Right lung (tissue), 5 donors: ENCODE data around the gene CRBN. TPM values are rescaled to one million over a fixed set of nuclear protein-coding genes. Genes with fewer than 3 reads are reported as not detected.
A peak's percentile ranks its signal among the peaks of the same experiment; 100 is the strongest.

ENCODE experiments used
- DNase-seq, 2 donors: peaks; one replicate each; pipeline ENCODE4 v3.0.0-alpha.2; 2013
- polyA plus RNA-seq, 5 donors: library from polyadenylated mRNA; unstranded; fragments of 120-200 nt; gene quantifications; one replicate each; pipeline versions ENCODE4 v1.2.1 to v1.2.3, GENCODE V29; 2013; ENCODE audit warnings: inconsistent platforms in 1 of 5, low replicate concordance in 1 of 5; ENCODE audit not compliant: insufficient read length in 5 of 5, insufficient read depth in 1 of 5

CRBN gene
- polyA plus RNA-seq, 5 donors: 47.0 to 82.0 (median 76.4) TPM

DNA sequence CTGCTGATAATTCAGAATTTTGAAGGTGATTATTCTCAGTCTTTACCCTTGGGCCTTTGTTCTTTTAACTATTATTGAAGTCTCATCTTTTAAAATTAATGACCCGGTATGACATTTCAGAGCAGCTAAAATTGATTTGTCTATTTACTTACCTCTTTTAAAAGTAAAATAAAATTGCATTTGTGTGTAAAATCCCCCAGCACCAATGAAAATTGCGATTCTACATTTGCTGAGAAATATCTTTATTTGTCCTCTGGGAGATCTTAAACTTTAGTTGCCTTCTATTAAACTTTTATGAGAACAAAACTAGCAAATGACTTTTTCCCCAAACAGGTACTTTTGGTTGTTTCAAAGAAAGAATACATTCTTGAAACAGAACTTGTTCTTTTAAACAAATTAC lies 61.8 kb downstream of the CRBN start:
- DNase-seq: no peak

- no peak for DNase-seq
These were observed 66.3 kb downstream of the CRBN start for GRCh38 chr3:3113042-3113709.

DNA sequence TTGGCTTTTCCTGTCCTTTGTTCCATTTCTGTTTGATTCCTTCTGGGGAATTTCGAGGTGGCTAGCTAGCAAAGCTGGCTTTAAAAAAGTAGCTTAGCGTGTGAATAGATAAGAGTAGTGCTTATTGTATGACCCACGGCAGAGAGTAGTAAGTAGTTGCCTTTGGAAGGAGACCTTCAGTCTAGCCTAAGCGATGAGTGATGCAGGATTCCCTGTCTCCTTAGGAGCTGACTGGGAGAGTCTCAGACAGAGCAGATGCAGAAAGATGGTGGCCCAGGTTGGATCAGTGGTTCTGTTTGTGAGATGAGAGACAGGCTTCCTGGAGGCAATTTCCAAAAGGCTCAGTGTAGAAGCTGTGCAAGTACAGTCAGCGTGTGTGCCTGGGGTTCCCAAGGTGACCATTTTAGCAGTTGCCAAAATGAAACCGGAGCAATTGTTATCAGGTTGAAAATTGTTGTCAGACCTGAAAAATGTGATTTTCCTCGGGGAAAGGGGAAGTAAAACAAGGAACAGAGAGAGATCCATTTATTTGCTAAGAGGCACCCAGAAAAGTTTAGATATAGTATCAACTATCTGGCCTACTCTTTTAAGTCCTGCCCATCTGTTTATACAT lies 68.6 kb downstream of the CRBN start:
- no peak for DNase-seq

- DNase-seq: peak; percentile 56 to 68
These were observed 69.2 kb downstream of the CRBN start, which contains the start of gene IL5RA for GRCh38 chr3:3110299-3110630. Gene IL5RA (minus strand): TSS chr3:3110374. CDS start chr3:3104984, 5,390 bp downstream.

DNA sequence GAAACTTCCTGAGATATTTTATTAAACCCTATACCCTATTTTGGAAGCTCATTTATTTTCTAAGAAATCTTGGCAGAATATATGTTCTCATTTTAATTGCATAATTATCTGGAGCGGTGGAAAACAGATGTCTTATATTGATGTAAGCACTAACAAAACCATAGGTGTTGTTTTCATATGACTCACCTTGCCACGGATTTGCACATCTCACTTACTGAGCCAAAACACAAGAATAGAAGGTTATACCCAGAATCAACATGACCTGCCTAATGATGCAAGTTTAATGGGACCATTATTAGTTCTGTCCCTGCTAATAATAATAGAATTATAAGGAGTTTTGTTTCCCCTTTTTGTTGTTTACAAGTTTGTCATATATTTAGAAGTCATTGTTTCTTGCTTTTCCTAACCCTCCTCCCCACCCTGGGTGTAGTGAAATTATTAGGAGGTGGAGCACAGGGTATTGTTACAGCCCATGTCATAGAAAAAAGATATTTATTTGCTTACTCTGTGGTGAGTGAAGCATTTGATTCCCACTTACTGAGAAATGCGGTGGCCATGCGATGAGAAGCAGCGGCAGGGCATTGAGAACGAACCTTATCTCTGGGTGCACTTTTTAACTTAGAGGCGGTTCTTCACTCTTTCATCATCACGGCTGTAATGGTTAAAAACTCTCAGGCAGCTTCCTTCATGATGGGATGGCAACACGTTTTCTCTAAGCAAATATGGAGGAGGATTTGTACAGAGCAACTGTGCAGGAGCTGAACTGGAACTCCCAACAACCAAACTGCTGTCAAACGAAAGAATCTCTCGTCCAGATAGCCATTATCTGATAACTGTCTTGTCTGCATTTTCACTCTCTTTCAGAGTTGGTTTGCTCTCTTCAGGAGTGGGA lies 69.8 kb downstream of the CRBN start:
- no peak for DNase-seq

GRCh38 chr3:3107858-3108257 lies 71.6 kb downstream of the CRBN start:
- no peak for DNase-seq

DNA sequence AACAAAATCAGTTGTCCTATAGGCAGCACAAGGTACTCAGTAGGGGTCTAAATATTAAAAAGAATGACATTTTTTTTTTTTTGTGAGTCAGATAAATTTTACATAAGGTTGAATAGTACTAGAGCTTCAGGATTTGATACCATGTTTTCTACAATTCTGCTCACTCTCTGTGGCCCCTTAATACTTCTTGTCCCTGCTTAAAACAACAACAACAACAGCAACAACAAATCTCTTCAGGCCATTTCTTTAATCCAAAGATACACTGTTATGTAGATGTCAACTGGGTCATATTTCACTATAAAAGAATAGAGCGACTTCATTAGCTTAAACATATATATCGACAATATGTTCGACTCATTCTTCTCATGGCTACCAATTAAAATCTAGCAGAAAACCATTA lies 72.3 kb downstream of the CRBN start:
- no peak for DNase-seq

GRCh38 chr3:3105815-3106214 lies 73.7 kb downstream of the CRBN start:
- DNase-seq: no peak

DNA sequence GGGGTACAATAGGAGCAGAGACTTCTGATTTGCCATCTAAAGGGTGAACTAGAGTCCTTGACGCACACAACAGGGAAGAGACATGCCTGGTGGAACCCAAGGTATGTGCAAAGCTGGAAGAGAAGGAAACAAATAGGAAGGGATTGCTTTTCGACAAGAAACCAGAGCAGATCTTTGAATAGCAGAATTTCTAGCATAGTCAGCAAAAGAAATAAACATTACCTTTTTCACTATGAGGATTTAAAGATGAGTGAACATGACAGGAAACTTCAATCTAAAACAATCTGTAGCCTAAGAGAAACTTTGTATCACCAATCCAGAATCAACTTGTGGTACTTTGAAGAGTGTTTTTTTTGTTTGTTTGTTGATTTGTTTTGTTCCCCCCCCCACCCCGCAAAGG lies 74.2 kb downstream of the CRBN start:
- DNase-seq: no peak

DNA sequence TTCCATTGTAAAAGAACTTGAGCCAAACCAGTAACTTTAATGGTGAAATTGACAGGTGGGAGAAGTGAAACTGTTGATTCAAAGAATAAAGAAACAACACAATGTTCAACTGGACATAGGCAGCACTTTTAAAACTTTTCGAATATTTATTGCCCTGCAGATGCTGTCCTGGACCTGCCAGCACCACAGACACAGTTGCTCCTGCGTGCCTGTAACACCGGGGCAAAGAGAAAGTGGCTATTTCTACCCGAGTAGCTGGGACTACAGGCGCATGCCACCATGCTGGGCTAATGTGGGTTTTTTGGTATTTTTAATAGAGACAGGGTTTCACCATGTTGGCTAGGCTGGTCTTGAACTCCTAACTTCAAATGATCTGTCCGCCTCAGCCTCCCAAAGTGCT lies 76.7 kb downstream of the CRBN start:
- no peak for DNase-seq

DNA sequence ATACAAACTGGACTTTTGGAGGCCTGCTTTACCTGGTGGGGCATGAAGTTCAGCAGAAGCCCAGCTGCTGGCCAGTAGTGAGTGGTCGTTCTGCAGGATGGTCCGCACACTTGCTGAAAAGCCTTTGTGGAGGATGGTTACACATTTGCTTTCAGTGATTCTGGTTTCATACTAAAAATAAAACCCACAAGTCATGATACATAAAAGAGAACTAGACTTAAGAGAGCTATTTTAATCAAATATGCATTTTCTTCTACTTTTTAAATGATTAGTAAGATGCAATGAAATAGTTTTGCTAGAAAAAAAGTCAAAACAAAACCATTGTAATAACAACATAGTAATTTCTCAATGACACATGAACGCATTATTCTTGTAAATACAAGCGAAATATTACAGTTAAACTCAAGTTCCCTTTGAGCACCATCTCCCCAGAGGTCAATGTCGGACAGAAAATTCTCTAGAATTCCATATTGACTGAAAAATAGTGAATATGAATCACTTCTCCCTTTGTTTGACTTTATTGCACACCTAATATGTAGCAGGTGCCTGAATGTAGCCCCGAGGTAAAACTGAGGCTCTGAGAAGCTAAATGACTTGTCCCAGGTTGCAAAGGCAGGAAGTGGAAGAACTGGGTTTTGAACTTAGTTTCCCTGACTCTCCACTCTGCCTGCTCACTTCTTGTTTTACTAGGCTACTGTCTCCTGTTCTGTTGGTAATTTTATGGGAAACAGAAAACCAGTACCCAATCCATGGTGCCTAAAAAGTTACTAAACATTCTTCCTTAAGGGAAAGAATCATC lies 77.6 kb downstream of the CRBN start:
- DNase-seq: no peak

Other genes starting within 250 kb of the CRBN start
- 1 to 10 TPM; 1.6 to 4.6 (median 3.3) TPM for gene IL5RA, start 69.3 kb downstream of the CRBN start, polyA plus RNA-seq
- 10 to 100 TPM; 22.6 to 48.0 (median 35.8) TPM for gene TRNT1, start 52.8 kb downstream of the CRBN start, polyA plus RNA-seq